Panc1 (cell line): Measurements from ENCODE around the gene FYTTD1. TPM values are rescaled to one million over a fixed set of nuclear protein-coding genes. Genes with fewer than 3 reads are reported as not detected.

Experiments
- ATAC-seq: fragments of 200-7000 bp; cut with Tn5 transposase; 2 replicates; pipeline ENCODE4 v1.9.1; 2020; ENCODE audit warnings: mild to moderate bottlenecking, moderate library complexity
- BruUV-seq: library from RNA; stranded (reverse); fragments of 400-500 nt; replicated peaks from 2 replicates; lab custom pipeline; 2021; lab: Mats Ljungman, UMichigan
- CTCF ChIA-PET: fragments of 300-600 bp; sonication (Branson Sonifier 250); formaldehyde crosslinking; loops from one replicate; lab custom pipeline; 2022; ENCODE audit warnings: antibody characterized with exemption; lab: Charles Lee
- POLR2A ChIA-PET: fragments of 300-600 bp; sonication (Branson Sonifier 250); formaldehyde crosslinking; loops from one replicate; lab custom pipeline; 2022; ENCODE audit warnings: antibody characterized with exemption; lab: Charles Lee
- DNase-seq: peaks from one replicate; pipeline ENCODE4 v3.0.0-alpha.2; 2010; ENCODE audit warnings: low read depth, low spot score
- H3K27ac ChIP-seq: 2 replicates; pipeline ENCODE4 v1.5.1; 2011; ENCODE audit warnings: mild to moderate bottlenecking, low read length, inconsistent platforms
- H3K27me3 ChIP-seq: fragments of 200-500 bp; sonication (Bioruptor generic); 2 replicates; pipeline ENCODE4 v1.6.0; 2014; ENCODE audit warnings: low read length, inconsistent platforms; ENCODE audit not compliant: control insufficient read depth, insufficient read depth
- H3K36me3 ChIP-seq: fragments of 200-500 bp; sonication (Bioruptor generic); 2 replicates; pipeline ENCODE4 v1.5.1; 2014; ENCODE audit warnings: inconsistent platforms, mild to moderate bottlenecking, low read length, moderate library complexity; ENCODE audit not compliant: control insufficient read depth, insufficient read depth
- H3K4me1 ChIP-seq: 2 replicates; pipeline ENCODE4 v1.5.1; 2011; ENCODE audit warnings: inconsistent platforms, mild to moderate bottlenecking, low read length, moderate library complexity; ENCODE audit not compliant: control insufficient read depth, insufficient read depth
- H3K4me3 ChIP-seq, 2 experiments: 2 replicates each; pipeline ENCODE4 v1.5.1; 2011 to 2012; ENCODE audit warnings: low read depth in 2 of 2, low read length in 2 of 2, mild to moderate bottlenecking in 2 of 2, inconsistent platforms in 1 of 2, moderate library complexity in 1 of 2
- H3K9me3 ChIP-seq: fragments of 200-500 bp; sonication (Bioruptor generic); 2 replicates; pipeline ENCODE4 v1.5.1; 2014; ENCODE audit warnings: low read depth, mild to moderate bottlenecking, inconsistent platforms, low read length, moderate library complexity; ENCODE audit not compliant: control insufficient read depth, insufficient read depth
- POLR2AphosphoS5 ChIP-seq: IDR thresholded peaks from 2 replicates; pipeline ENCODE4 v1.6.1; 2012; ENCODE audit warnings: mild to moderate bottlenecking, low read depth, low read length, moderate library complexity
- REST ChIP-seq, 2 experiments: IDR thresholded peaks; 2 replicates each; pipeline ENCODE4 v1.6.1; 2011 to 2012; ENCODE audit warnings: low read depth in 2 of 2, control low read depth in 1 of 2, low read length in 1 of 2, mild to moderate bottlenecking in 1 of 2, moderate library complexity in 1 of 2; ENCODE audit not compliant: insufficient read depth in 1 of 2
- SIN3A ChIP-seq: IDR thresholded peaks from 2 replicates; pipeline ENCODE4 v1.6.1; 2012; ENCODE audit warnings: low read depth, mild to moderate bottlenecking, low read length, moderate library complexity, borderline replicate concordance; ENCODE audit not compliant: insufficient read depth
- TCF7L2 ChIP-seq: IDR thresholded peaks from 2 replicates; pipeline ENCODE4 v1.6.1; 2011; ENCODE audit warnings: mild to moderate bottlenecking, low read depth, low read length, inconsistent platforms
- in situ Hi-C: cut with HindIII; loops from 2 replicates; pipeline ENCODE4 v1.10.0; 2016; ENCODE audit warnings: low sequenced_read_pairs, low pct_unique_long_range_greater_than_20kb
- intact Hi-C: fragments of 100-400 bp; cut with micrococcal nuclease; formaldehyde crosslinking; loops from one replicate; pipeline ENCODE4 v1.10.0; 2022; ENCODE audit not compliant: unreplicated experiment
- total RNA-seq: library from RNA; stranded (reverse); gene quantifications from one replicate; pipeline ENCODE4 v1.2.1, GENCODE V29; 2021; ENCODE audit not compliant: unreplicated experiment
- TF ChIP-seq, protein P1 (sequence below): fragments of 450-650 bp; IDR thresholded peaks from 2 replicates; pipeline ENCODE4 v1.5.1; 2017; ENCODE audit warnings: mild to moderate bottlenecking

FYTTD1 gene
- total RNA-seq, 1 experiment from 2014 or later = 77.8 TPM

DNA sequence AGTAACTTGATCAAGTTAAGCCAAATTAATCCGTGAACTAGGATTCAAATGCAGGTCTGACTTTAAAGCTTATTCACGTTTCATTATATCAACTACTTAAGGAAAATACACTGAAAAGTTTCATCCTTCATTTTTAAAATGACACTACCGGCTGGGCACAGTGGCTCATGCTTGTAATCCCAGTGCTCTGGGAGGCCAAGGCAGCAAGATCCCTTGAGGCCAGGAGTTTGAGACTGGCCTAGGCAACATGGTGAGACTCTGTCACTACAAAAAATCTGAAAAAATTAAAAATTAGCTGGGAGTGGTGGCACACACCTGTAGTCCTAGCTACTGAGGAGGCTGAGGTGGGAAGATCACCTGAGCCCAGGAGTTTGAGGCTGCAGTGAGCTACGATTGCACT is 16.6 kb upstream of the FYTTD1 start:
- no peaks in the 10 kb centered on the region for H3K27me3 ChIP-seq
- in situ Hi-C loops = loop anchor here (10.0 kb wide), 1 partner anchor 138 kb away; no protein-coding TSS in a partner anchor
- intact Hi-C loops = no loop called here
- no peak overlapping the region for H3K27ac ChIP-seq
- DNase-seq = no peak
- H3K4me1 ChIP-seq = peaks cover 18% of the 10 kb centered on the region
- H3K4me3 ChIP-seq = no peak overlapping the region
- H3K36me3 ChIP-seq = no peaks in the 10 kb centered on the region
- ChIA-PET POLR2A (no interaction called here), CTCF (no interaction called here)
- BruUV-seq = no TSS peak
- no peak for TF ChIP-seq REST (IDR thresholded peaks at IDR 0.05; ENCODE audit: insufficient read depth in 1 of 2, low read depth in 2 of 2, low read length in 1 of 2)
- TF ChIP-seq TCF7L2 = no peak
- TF ChIP-seq, protein P1, sequence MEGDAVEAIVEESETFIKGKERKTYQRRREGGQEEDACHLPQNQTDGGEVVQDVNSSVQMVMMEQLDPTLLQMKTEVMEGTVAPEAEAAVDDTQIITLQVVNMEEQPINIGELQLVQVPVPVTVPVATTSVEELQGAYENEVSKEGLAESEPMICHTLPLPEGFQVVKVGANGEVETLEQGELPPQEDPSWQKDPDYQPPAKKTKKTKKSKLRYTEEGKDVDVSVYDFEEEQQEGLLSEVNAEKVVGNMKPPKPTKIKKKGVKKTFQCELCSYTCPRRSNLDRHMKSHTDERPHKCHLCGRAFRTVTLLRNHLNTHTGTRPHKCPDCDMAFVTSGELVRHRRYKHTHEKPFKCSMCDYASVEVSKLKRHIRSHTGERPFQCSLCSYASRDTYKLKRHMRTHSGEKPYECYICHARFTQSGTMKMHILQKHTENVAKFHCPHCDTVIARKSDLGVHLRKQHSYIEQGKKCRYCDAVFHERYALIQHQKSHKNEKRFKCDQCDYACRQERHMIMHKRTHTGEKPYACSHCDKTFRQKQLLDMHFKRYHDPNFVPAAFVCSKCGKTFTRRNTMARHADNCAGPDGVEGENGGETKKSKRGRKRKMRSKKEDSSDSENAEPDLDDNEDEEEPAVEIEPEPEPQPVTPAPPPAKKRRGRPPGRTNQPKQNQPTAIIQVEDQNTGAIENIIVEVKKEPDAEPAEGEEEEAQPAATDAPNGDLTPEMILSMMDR = no peak
- TF ChIP-seq POLR2AphosphoS5 = no peak
- TF ChIP-seq SIN3A = no peak
- no peaks in the 10 kb centered on the region for H3K9me3 ChIP-seq
- no peak for ATAC-seq

DNA sequence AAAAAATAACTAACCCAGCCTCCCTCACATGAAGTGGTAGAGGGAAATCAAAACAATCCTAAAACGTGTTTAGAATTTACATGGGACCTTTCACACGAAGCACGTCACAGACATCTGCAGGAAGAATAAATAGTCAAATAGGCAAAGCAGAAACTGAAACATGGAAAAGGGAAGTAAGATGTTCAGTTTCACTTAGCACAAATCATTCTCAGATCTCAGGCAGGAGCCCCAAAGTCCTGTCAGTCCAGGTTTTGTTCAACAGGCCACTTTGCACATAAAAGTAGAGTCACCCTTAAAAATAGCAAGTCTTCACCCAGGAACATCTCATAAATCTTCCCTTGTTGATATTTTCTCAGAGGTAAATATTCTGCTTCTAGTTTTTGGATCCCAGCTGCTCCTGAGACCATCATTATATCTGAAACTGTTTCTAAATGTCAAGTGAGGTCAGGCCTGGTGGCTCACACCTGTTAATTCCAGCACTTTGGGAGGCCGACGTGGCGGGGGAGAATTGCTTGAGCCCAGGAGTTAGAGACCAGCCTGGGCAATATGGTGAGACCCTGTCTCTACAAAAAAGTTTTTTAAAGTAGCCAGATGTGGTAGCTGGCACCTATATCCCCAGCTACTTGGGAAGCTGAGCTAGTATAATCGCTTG is 14.9 kb upstream of the FYTTD1 start:
- no TSS peak for BruUV-seq
- no peaks in the 10 kb centered on the region for H3K9me3 ChIP-seq
- in situ Hi-C loops (loop anchor here (10.0 kb wide), 1 partner anchor 140 kb away; no protein-coding TSS in a partner anchor), intact Hi-C loops (no loop called here)
- no peak overlapping the region for H3K4me3 ChIP-seq
- ChIA-PET CTCF (no interaction called here), POLR2A (no interaction called here)
- ATAC-seq (no peak), DNase-seq (no peak)
- H3K36me3 ChIP-seq = no peaks in the 10 kb centered on the region
- H3K27ac ChIP-seq = no peak overlapping the region
- peaks cover 23% of the 10 kb centered on the region for H3K4me1 ChIP-seq
- no peaks in the 10 kb centered on the region for H3K27me3 ChIP-seq
- TF ChIP-seq SIN3A (no peak), REST (IDR thresholded peaks at IDR 0.05; ENCODE audit: insufficient read depth in 1 of 2, low read depth in 2 of 2, low read length in 1 of 2) (no peak), TCF7L2 (no peak), POLR2AphosphoS5 (no peak)
- TF ChIP-seq, protein P1 = no peak
